Central memory CD8-positive, alpha-beta T cell (primary cell): ENCODE measurements around the gene ARHGEF40.

Experiments used
- ATAC-seq: fragments of 150-1000 bp; cut with Tn5 transposase; replicated peaks from 2 replicates; pipeline ENCODE4 v1.10.0; 2022; ENCODE audit warnings: mild to moderate bottlenecking, moderate FRiP score, moderate number of reproducible peaks; ENCODE audit not compliant: poor library complexity, severe bottlenecking; ENCODE audit errors: extremely low read depth
- DNase-seq, 2 donors: peaks; one replicate each; pipeline ENCODE4 v3.0.0; 2021; ENCODE audit warnings: low spot score in 2 of 2
- H3K27ac Mint-ChIP-seq: one replicate; pipeline ENCODE4 v1.8.0; 2022; ENCODE audit warnings: low read depth, mild to moderate bottlenecking, moderate library complexity, mixed read lengths
- H3K27me3 Mint-ChIP-seq: one replicate; pipeline ENCODE4 v1.8.0; 2022; ENCODE audit warnings: mixed read lengths
- H3K36me3 Mint-ChIP-seq: one replicate; pipeline ENCODE4 v1.8.0; 2022; ENCODE audit warnings: mild to moderate bottlenecking, moderate library complexity, mixed read lengths; ENCODE audit not compliant: insufficient read depth
- H3K4me1 Mint-ChIP-seq: one replicate; pipeline ENCODE4 v1.8.0; 2022; ENCODE audit warnings: mixed read lengths
- H3K4me3 Mint-ChIP-seq: one replicate; pipeline ENCODE4 v1.8.0; 2022; ENCODE audit warnings: mild to moderate bottlenecking, moderate library complexity, mixed read lengths
- H3K9me3 Mint-ChIP-seq: one replicate; pipeline ENCODE4 v1.8.0; 2022; ENCODE audit warnings: mixed read lengths

The ARHGEF40 gene

DNA sequence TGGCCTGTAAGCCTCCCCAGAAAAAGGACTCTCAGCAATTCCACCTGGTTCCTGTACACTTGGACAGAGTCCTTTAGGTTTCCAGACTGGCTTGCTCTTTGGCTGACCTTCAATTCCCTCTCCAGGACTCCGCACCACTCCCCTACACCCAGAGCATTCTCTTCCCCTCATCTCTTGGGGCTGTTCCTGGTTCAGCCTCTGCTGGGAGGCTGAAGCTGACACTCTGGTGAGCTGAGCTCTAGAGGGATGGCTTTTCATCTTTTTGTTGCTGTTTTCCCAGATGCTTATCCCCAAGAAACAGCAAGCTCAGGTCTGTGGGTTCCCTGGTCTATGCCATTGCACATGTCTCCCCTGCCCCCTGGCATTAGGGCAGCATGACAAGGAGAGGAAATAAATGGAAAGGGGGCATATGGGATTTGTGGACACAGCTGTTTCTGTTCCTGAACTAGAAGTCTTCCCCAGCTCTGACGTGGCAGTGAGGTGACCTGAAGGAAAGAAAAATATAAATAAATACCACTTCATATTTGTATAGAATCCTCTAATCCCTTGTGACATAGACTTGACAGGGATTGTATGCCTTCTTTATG, 26.6 kb upstream of the ARHGEF40 start:
- H3K9me3 Mint-ChIP-seq = no peaks in the 10 kb centered on the region
- H3K4me1 Mint-ChIP-seq = peaks cover 8% of the 10 kb centered on the region
- no peak overlapping the region for H3K27ac Mint-ChIP-seq
- peaks cover 3% of the 10 kb centered on the region for H3K36me3 Mint-ChIP-seq
- H3K4me3 Mint-ChIP-seq = no peak overlapping the region
- ATAC-seq (no peak), DNase-seq (no peak)
- peaks cover 46% of the 10 kb centered on the region for H3K27me3 Mint-ChIP-seq

DNA sequence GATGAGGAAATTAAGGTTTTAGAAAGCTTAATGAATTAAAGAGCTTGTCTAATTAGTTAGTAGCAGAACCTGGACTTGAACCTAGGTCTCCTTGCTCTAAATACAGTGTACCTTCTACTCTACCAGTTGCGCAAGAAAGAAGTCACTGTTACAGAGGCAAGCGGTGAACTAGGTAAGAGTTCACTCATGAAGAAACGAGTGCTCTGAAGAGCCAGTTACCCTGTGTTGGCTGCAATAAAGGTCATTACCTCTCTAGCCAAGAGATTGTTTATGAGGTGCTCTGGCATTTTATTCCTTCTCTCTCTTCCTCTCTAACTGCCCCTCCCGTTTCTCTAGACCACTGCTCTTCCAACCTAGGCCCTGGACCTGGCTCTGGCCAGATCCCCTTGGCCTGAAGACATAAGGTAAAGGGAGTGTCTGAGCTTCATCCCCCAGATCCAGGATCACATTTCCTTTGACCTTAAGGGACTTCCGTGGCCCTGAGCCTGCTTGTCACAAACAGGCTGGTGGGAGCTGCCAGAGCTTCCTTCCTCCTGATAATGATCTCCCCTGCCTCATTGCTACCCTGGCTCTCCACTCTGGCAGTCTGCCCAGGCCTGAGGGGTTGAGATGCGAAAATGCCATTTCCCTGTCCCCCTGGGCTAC, 26.0 kb upstream of the ARHGEF40 start:
- no peak for DNase-seq
- peaks cover 3% of the 10 kb centered on the region for H3K36me3 Mint-ChIP-seq
- H3K9me3 Mint-ChIP-seq = no peaks in the 10 kb centered on the region
- ATAC-seq = no peak
- H3K4me1 Mint-ChIP-seq = peaks cover 8% of the 10 kb centered on the region
- no peak overlapping the region for H3K4me3 Mint-ChIP-seq
- no peak overlapping the region for H3K27ac Mint-ChIP-seq
- H3K27me3 Mint-ChIP-seq = peaks cover 46% of the 10 kb centered on the region

DNA sequence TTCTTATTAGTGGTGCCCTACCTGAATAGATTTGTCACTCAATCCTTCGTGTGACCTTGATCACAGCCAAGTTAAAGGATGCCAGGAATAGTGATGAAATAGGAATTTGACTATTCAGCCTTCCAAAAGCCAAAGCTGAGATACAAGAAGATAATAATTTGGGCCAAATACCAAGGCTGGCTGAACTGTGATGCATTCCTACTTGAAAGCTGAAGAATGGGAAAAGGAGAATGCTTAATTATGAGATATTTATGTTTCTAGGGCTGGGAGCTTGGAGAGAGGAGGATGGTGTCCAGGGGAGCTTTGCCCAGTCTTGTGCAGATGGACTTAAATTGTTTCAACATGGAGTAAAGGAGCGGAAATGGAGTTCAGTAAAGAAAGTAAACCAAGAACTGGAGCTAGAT, 22.7 kb upstream of the ARHGEF40 start:
- no peak for ATAC-seq
- Mint-ChIP-seq H3K27ac (no peak overlapping the region), H3K4me1 (peaks cover 8% of the 10 kb centered on the region), H3K9me3 (no peaks in the 10 kb centered on the region), H3K4me3 (no peak overlapping the region), H3K36me3 (no peaks in the 10 kb centered on the region), H3K27me3 (peaks cover 40% of the 10 kb centered on the region)
- no peak for DNase-seq

DNA sequence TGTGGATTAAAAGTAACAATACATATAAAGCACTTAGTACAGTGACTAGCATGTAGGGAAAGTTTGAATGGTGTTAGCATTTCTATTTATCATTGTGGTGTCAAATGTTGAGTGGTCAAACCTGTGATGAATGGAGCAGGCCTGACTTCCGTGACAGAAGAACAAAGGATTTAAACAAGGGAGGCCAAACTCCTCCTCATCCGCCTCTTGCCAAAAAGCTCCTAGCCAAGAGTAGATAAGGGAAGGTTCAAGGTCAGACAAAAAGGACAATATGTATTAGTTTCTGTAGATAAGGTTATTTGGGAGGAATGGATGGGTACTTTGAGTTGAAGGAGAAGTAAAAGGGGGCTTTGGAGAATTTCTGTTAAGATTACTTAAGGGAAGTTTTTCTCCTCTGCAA, 21.5 kb upstream of the ARHGEF40 start:
- H3K27ac Mint-ChIP-seq = no peak overlapping the region
- no peak overlapping the region for H3K4me3 Mint-ChIP-seq
- ATAC-seq (no peak), DNase-seq (no peak)
- H3K9me3 Mint-ChIP-seq = no peaks in the 10 kb centered on the region
- peaks cover 28% of the 10 kb centered on the region for H3K27me3 Mint-ChIP-seq
- H3K4me1 Mint-ChIP-seq = peaks cover 8% of the 10 kb centered on the region
- H3K36me3 Mint-ChIP-seq = no peaks in the 10 kb centered on the region

DNA sequence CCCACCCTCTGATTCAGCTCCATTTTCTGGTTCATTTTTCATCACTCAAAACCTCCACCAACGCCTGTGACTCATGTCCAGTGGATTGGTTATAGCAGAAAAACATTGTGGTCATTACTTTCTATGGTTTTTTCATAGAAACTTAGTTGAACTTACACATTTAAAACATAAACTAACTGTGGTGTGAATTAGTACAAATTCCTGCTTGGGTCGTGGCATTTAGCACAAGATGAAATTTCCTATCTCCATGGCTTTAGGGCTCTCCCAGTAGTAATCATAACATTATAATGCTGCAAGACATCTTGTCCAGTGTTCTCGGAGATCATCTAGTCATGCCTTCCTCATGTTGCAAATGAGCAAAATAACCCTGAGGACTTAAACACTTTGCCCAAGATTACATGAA, 20.8 kb upstream of the ARHGEF40 start:
- Mint-ChIP-seq H3K9me3 (no peaks in the 10 kb centered on the region), H3K27ac (no peak overlapping the region), H3K4me1 (peaks cover 5% of the 10 kb centered on the region), H3K27me3 (peaks cover 21% of the 10 kb centered on the region), H3K36me3 (no peaks in the 10 kb centered on the region), H3K4me3 (no peak overlapping the region)
- DNase-seq (no peak), ATAC-seq (no peak)

DNA sequence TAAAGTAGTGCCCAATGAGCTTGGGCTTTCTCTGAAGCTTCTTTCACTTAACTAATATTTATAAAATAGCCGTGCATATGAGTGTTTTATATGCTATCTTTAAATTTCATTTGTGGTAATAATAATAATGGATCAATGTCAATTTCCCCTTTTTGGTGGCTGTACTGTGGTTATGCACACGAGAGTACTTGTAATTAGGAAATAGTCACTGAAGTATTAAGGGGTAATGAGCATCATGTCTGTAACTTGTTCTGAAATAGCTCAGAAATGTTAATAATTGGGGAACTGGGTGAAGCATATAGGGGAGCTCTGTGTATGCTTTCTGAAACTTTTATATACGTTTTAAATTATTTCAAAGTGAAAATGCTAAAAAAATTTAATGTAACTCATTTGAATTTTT, 19.5 kb upstream of the ARHGEF40 start:
- no peak overlapping the region for H3K4me3 Mint-ChIP-seq
- ATAC-seq (no peak), DNase-seq (no peak)
- H3K9me3 Mint-ChIP-seq = no peaks in the 10 kb centered on the region
- H3K27me3 Mint-ChIP-seq = peaks cover 9% of the 10 kb centered on the region
- H3K36me3 Mint-ChIP-seq = no peaks in the 10 kb centered on the region
- no peaks in the 10 kb centered on the region for H3K4me1 Mint-ChIP-seq
- H3K27ac Mint-ChIP-seq = no peak overlapping the region

DNA sequence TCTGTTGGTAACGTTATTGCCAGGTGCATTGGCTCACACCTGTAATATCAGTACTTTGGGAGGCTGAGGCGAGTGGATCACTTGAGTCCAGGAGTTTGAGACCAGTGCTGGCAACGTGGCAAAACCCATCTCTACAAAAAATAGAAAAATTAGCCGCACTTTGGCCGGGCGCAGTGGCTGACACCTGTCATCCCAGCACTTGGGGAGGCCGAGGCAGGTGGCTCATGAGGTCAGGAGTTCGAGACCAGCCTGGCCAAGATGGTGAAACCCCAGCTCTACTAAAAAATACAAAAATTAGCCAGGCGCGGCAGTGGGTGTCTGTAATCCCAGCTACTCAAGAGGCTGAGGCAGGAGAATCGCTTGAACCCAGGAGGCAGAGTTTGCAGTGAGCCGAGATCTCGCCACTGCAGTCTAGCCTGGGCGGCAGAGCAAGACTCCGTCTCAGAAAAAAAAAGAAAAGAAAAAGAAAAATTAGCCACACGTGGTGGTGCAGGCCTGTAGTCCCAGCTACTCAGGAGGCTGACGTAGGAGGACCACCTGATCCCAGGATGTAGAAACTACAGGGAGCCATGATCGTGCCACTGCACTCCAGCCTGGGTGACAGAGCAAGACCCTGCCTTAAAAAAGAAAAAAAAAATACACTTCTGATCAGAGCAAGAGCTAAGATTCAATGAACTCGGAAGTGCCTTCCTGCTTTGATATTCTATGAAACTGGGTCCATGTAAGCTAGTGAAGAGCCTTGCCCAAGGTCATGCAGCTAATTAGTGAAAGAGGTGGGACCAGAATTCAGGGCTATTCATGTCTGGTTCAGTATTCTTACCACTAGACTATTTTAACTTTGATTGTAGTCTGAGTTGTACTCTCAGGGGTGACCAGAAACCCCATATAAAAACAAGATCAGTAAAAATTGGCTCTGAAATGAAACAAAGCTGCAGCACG, 16.7 kb upstream of the ARHGEF40 start:
- no peaks in the 10 kb centered on the region for H3K27me3 Mint-ChIP-seq
- H3K4me1 Mint-ChIP-seq = no peaks in the 10 kb centered on the region

DNA sequence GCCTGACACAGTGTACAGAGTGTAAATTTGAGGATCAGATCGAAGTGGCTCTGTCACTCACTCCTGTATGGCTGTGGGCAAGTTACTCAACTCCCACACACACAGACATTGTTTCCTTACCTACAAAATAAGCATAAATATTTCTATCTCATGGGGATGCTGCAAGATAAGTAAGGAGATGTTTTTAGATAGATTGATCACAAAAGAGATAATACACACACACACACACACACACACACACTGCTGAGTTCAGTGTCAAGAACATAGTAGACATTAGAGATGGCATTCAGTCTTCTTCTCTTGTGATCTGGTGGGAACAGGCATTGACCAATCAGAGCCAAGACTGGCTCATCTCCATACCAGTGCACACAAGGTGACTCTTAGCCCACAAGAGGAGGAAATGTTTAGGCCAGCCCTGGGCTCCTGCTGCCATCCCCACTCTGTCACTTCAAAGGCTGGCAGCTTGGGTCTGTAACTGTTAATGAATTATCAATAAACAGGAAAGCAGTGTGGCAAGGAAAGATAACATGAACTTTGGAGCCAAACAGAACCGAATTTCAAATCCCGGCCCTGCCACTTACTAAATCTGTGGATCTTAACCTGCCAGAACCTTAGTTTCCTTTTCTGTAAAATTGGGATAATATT, 15.9 kb upstream of the ARHGEF40 start:
- Mint-ChIP-seq H3K27ac (no peak overlapping the region), H3K9me3 (no peaks in the 10 kb centered on the region), H3K27me3 (no peaks in the 10 kb centered on the region), H3K36me3 (no peaks in the 10 kb centered on the region), H3K4me3 (no peak overlapping the region), H3K4me1 (no peaks in the 10 kb centered on the region)
- DNase-seq = no peak
- no peak for ATAC-seq

More for the DNA sequence above, 16.7 kb upstream of the ARHGEF40 start:
- H3K9me3 Mint-ChIP-seq = no peaks in the 10 kb centered on the region
- H3K36me3 Mint-ChIP-seq = no peaks in the 10 kb centered on the region
- no peak overlapping the region for H3K27ac Mint-ChIP-seq
- no peak for DNase-seq
- no peak for ATAC-seq
- H3K4me3 Mint-ChIP-seq = no peak overlapping the region

DNA sequence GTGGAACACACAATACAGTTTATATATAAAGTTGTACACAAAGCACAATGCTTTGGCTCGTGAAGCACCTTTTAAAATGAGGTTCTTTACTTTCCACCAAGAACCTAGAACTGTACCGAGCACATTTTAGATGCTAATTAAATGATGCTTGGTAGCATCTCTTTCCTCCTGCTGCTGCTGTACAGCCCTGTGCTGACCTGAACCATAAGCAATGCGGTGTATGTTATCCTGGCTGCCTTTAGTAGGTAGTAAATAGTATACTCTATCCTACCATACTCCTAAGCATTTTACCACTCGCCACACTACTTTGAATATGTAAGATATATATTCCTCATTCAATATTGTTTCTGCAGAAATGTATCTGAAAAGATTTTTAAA, 15.3 kb upstream of the ARHGEF40 start:
- ATAC-seq (no peak), DNase-seq (no peak)
- Mint-ChIP-seq H3K36me3 (no peaks in the 10 kb centered on the region), H3K9me3 (no peaks in the 10 kb centered on the region), H3K4me1 (no peaks in the 10 kb centered on the region), H3K27ac (no peak overlapping the region), H3K4me3 (no peak overlapping the region), H3K27me3 (peaks cover 5% of the 10 kb centered on the region)

DNA sequence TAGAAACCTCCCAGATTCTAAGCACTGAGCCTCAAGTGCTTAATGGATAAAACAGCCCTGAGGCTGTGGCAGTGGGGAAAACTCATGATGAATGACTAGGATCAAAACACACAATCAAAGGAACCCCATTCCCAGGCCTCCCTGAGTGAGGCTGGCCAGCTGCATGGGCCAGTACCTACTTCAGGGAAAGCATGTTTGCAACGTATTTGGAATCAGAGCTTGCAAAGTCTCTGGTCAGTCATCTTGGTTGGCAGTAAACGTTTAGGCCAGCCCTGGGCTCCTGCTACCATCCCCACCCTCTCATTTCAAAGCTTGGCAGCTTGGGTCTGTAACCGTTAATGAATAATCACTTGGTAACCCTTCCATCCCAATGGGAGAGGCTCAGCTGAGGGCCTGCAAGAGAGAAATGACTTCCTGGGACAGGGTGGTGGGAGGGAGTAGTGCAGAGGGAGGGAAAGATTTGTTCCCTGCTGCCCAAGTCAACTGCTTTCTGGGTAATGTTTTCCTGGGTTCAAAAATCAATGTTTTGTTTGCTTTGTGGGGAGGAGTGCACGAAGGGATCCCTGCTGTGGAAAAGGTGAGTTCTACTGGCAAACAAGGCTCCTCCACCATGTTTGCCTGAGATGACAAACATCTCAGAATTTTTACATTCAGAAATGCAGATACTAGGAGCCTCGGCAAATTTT, 14.5 kb upstream of the ARHGEF40 start:
- Mint-ChIP-seq H3K4me3 (no peak overlapping the region), H3K4me1 (no peaks in the 10 kb centered on the region), H3K27ac (no peak overlapping the region), H3K36me3 (no peaks in the 10 kb centered on the region), H3K27me3 (peaks cover 13% of the 10 kb centered on the region), H3K9me3 (no peaks in the 10 kb centered on the region)
- DNase-seq = no peak
- ATAC-seq = no peak

DNA sequence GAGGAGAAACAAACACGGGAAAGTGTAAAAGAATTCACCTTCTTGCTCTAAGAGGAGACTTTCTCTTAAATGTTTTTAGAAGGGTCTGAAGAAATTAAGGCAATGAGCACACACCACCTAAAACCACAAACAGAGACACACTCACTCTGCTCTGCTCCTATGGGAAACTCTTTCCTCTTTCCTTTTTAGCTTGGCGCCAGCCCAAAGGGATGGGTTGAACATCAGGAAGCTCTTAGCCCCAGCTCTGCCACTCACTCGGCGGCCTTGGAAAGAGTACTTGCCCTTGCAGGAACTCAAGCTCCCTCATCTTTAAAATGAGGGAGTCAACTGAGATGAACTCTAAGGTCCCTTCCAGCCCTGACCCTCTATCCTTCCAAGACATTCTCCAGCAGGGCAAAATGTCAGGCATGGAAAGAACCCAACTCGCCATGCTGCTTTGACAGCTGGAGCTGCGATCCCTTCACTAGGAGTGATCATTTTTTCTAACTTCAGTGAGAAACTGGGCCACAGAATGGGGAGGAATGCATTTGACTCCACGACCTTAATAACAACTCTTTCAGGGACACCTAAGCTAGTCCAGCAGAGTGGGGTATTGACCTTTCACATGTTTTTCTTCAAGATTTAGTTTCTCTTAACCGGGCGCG, 13.5 kb upstream of the ARHGEF40 start:
- no peaks in the 10 kb centered on the region for H3K9me3 Mint-ChIP-seq
- H3K4me1 Mint-ChIP-seq = no peaks in the 10 kb centered on the region
- no peak overlapping the region for H3K4me3 Mint-ChIP-seq
- H3K27me3 Mint-ChIP-seq = peaks cover 22% of the 10 kb centered on the region
- ATAC-seq (no peak), DNase-seq (no peak)
- H3K36me3 Mint-ChIP-seq = no peaks in the 10 kb centered on the region
- H3K27ac Mint-ChIP-seq = no peak overlapping the region
